Transverse colon (tissue), 4 donors: ENCODE data around the gene DISC1.

Experiments used
- POLR2A ChIP-seq: fragments of 450-650 bp; IDR thresholded peaks from one replicate; pipeline ENCODE4 v1.6.1; 2016; ENCODE audit warnings: antibody characterized with exemption, mild to moderate bottlenecking, moderate library complexity
- POLR2AphosphoS5 ChIP-seq, 3 donors: sonication (generic); formaldehyde crosslinking; IDR thresholded peaks; one replicate each; pipeline ENCODE4 v1.6.1; 2016; ENCODE audit warnings: antibody characterized with exemption in 3 of 3
- TF ChIP-seq, protein P1 (sequence below), 5 experiments: fragments of 200-600 bp in 3 of 5; fragments of 450-650 bp in 2 of 5; sonication (generic) in 3 of 5; IDR thresholded peaks; 1 replicate in 2 of 5; 2 replicates in 3 of 5; pipeline ENCODE4 v1.5.1; 2016 to 2017; ENCODE audit warnings: antibody characterized with exemption in 5 of 5, inconsistent platforms in 3 of 5, mild to moderate bottlenecking in 2 of 5, moderate library complexity in 1 of 5

DNA sequence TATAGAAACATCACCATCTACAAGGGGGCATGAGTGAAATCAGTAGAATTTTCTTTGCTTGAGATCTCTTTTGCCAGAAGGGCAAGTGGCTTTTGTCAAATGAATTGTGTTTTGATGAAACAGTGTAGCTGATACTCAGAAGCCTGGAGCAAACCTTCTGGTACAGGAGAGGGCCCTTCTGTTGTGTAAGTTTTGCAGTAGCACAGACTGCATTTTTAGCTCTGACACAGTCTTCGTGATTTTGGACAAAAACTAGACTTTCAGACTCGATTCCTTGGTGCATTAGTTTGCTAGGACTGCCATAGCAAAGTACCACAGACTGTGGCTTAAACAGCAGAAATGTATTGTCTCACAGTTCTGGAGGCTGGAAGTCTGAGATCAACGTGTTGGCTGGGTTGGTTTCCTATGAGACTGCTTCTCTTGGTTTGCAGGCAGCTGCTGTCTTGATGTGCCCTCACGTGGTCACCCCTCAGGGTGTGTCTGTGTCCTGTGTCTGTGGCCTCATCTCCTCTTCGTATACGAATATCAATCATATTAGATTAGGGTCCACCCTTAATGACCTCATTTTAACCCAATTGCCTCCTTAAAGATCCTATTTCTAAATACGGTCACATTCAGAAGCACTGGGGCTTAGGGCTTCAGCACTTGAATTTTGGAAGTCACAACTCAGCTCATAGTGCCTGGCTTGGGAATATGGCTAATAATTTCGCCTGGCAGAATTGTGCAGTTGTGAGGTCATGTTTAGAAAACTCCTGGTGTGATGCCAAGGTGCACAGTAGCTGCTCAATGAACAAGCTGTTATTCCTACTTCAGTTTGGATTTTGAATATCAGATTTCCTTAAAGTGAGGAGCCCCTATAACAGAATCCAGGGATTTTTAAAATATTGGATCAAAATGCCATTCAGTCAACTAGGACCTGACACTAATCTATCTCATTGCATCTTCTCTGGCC lies 21.2 kb upstream of the DISC1 start:
- TF ChIP-seq, protein P1, sequence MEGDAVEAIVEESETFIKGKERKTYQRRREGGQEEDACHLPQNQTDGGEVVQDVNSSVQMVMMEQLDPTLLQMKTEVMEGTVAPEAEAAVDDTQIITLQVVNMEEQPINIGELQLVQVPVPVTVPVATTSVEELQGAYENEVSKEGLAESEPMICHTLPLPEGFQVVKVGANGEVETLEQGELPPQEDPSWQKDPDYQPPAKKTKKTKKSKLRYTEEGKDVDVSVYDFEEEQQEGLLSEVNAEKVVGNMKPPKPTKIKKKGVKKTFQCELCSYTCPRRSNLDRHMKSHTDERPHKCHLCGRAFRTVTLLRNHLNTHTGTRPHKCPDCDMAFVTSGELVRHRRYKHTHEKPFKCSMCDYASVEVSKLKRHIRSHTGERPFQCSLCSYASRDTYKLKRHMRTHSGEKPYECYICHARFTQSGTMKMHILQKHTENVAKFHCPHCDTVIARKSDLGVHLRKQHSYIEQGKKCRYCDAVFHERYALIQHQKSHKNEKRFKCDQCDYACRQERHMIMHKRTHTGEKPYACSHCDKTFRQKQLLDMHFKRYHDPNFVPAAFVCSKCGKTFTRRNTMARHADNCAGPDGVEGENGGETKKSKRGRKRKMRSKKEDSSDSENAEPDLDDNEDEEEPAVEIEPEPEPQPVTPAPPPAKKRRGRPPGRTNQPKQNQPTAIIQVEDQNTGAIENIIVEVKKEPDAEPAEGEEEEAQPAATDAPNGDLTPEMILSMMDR (IDR thresholded peaks at IDR 0.05): no peak
- TF ChIP-seq POLR2AphosphoS5 (IDR thresholded peaks at IDR 0.05) (no peak), POLR2A (no peak)
